ENCODE data around the gene ARHGEF6.

DNA sequence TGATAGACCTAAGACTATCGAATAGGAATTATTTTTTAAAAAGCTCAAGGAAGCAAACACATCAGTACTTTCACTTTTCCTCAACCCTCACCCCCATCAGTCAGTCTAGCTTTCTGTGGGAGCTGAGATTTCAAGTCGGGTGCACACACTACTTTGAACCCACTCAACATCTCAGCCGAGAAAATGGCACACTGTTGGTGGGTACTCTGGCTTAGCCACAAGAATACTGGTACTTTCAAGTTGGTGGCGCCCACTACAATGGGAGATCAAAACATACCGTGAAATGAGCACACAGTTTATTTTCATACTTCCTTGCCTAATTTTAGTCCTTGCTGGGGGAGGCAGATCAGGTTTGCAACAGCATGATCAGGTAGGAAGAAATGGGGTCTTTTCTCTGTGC is 122.6 kb downstream of the ARHGEF6 start:
- TF ChIP-seq, protein P1, sequence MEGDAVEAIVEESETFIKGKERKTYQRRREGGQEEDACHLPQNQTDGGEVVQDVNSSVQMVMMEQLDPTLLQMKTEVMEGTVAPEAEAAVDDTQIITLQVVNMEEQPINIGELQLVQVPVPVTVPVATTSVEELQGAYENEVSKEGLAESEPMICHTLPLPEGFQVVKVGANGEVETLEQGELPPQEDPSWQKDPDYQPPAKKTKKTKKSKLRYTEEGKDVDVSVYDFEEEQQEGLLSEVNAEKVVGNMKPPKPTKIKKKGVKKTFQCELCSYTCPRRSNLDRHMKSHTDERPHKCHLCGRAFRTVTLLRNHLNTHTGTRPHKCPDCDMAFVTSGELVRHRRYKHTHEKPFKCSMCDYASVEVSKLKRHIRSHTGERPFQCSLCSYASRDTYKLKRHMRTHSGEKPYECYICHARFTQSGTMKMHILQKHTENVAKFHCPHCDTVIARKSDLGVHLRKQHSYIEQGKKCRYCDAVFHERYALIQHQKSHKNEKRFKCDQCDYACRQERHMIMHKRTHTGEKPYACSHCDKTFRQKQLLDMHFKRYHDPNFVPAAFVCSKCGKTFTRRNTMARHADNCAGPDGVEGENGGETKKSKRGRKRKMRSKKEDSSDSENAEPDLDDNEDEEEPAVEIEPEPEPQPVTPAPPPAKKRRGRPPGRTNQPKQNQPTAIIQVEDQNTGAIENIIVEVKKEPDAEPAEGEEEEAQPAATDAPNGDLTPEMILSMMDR (IDR thresholded peaks at IDR 0.05 in 8 of 11, conservative IDR thresholded peaks at IDR 0.05 in 3 of 11) = no peak
- TF ChIP-seq POLR2A (IDR thresholded peaks at IDR 0.05) = no peak
- TF ChIP-seq POLR2AphosphoS5 (IDR thresholded peaks at IDR 0.05) = no peak

Data from spleen (tissue), 7 donors.